ENCODE measurements around the gene IVD. TPM values are rescaled to one million over a fixed set of nuclear protein-coding genes. Genes with fewer than 3 reads are reported as not detected.

IVD gene
- total and polyA plus RNA-seq, 9 of the 15 experiments (the other 6 are each of a cell fraction or from before 2014, with no cell fraction given) = 0.15 to 4.5 (median 2.4) TPM

DNA sequence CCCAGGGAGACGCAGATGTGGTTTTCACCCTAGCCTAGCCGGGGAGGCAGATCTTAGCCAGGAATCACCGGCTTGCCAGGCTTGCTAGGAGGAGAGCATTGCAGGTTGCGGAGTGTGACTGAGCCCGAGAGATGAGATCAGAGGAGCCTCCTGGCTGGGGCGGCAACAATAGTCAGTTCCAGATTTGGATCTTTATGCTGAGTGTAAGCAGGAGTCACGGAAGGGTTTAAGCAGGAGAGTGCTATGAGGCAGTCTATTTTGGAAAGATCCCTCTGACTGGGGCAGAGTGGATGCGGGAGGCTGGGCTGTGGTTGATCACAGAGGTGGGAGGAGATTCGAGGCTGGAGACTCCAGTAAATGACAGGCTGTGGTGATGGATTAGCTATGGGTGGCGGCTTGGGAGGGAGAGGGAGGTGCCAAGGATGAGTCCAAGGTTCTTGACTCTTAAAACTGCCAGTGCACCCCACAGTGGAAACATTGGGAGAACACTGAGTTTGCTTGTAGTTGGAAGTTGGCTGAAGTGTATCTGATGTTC is 24.7 kb downstream of the IVD start (continued):
- TF ChIP-seq, protein P1, sequence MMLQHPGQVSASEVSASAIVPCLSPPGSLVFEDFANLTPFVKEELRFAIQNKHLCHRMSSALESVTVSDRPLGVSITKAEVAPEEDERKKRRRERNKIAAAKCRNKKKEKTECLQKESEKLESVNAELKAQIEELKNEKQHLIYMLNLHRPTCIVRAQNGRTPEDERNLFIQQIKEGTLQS (IDR thresholded peaks at IDR 0.05) = peak; percentile 49
- TF ChIP-seq, protein P1 (CRISPR knock-in tag; conservative IDR thresholded peaks at IDR 0.05) = no peak
- TF ChIP-seq ZNF24 (IDR thresholded peaks at IDR 0.05) = no peak
- TF ChIP-seq ZNF12 (CRISPR knock-in tag; IDR thresholded peaks at IDR 0.05) = no peak
- peak in 1 of 2 experiments; percentile 57; a peak in 2 of 4 replicates for TF ChIP-seq RCOR1 (IDR thresholded peaks at IDR 0.05; ENCODE audit: borderline replicate concordance in 1 of 2, low read depth in 2 of 2, low read length in 2 of 2)
- TF ChIP-seq FOXM1 (IDR thresholded peaks at IDR 0.05; ENCODE audit: low read depth) = no peak
- TF ChIP-seq FOXM1 (CRISPR knock-in tag; IDR thresholded peaks at IDR 0.05; ENCODE audit: low read depth) = no peak
- no peak for TF ChIP-seq GTF2B (IDR thresholded peaks at IDR 0.05; ENCODE audit: extremely low read depth, insufficient read length)
- peak; percentile 33 to 37; a peak in 2 of 4 replicates for TF ChIP-seq NRF1 (conservative IDR thresholded peaks at IDR 0.05 in 1 of 2, IDR thresholded peaks at IDR 0.05 in 1 of 2)
- TF ChIP-seq ZNF165 (CRISPR knock-in tag; IDR thresholded peaks at IDR 0.05; ENCODE audit: borderline replicate concordance) = no peak
- TF ChIP-seq SMARCA4 (IDR thresholded peaks at IDR 0.05) = peak; percentile 65; the same call in 1 of the 2 replicates
- 0 out of 4 replicates have a peak, but pooled peaks of 1 of the 2 experiments have one; percentile 45 for TF ChIP-seq UBTF (IDR thresholded peaks at IDR 0.05; ENCODE audit: borderline replicate concordance in 1 of 2, low read depth in 2 of 2, low read length in 2 of 2)
- TF ChIP-seq HDAC2 (IDR thresholded peaks at IDR 0.05) = peak; percentile 50; the same call in 1 of the 2 replicates
- 0 out of 2 replicates have a peak, but pooled peaks have one; percentile 60 for TF ChIP-seq NBN (IDR thresholded peaks at IDR 0.05; ENCODE audit: low read depth)
- no peak for TF ChIP-seq ZNF311 (CRISPR knock-in tag; IDR thresholded peaks at IDR 0.05)
- TF ChIP-seq, protein P2, sequence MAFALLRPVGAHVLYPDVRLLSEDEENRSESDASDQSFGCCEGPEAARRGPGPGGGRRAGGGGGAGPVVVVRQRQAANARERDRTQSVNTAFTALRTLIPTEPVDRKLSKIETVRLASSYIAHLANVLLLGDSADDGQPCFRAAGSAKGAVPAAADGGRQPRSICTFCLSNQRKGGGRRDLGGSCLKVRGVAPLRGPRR (CRISPR knock-in tag; IDR thresholded peaks at IDR 0.05) = no peak
